Measurements from ENCODE around the gene SSU72. TPM values are rescaled to one million over a fixed set of nuclear protein-coding genes. Genes with fewer than 3 reads are reported as not detected.

Gene SSU72
- total RNA-seq, 1 experiment from 2014 or later: 145 TPM

DNA sequence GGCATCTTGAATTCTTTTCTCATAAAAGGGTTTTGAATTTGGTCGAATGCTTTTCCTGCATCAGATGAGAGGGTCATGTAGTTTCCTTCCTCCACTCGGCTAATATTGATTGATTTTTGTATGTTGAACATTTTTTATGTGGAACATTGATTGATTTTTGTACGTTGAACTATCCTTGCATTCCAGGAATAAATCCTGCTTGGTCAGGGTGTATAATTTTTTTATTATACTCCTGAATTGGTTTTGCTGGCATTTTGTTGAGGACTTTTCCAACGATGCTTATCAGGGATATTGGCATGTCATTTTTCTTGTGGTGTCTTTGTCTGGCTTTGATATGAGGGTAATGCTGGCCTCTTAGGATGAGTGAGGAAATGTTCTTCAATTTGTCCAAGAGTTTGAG is 42.7 kb downstream of the SSU72 start:
- no TSS peak for BruUV-seq (replicated peaks)
- DNase-seq: no peak

DNA sequence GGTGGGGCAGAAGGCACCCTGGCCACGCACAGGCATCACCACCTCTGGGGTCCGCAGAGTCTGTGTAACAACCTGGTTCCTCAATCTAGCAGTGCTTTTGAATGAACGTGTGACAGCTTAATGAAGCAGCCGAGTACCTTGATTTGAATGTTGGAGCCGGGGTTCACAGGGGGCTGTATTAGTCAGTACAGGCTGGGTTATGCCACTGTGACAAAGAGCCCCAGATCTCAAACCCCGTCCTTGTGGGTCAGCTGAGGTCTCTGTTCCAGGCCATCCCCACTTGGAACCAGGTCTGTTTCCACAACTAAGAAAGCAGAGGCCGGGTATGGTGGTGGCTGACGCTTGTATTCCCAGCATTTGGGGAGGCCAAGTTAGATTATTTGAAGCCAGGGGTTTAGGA is 44.7 kb downstream of the SSU72 start:
- H3K4me3 ChIP-seq: no peak overlapping the region
- no peak for TF ChIP-seq EZH2 (IDR thresholded peaks at IDR 0.05; ENCODE audit: low read depth)
- TF ChIP-seq, protein P1, sequence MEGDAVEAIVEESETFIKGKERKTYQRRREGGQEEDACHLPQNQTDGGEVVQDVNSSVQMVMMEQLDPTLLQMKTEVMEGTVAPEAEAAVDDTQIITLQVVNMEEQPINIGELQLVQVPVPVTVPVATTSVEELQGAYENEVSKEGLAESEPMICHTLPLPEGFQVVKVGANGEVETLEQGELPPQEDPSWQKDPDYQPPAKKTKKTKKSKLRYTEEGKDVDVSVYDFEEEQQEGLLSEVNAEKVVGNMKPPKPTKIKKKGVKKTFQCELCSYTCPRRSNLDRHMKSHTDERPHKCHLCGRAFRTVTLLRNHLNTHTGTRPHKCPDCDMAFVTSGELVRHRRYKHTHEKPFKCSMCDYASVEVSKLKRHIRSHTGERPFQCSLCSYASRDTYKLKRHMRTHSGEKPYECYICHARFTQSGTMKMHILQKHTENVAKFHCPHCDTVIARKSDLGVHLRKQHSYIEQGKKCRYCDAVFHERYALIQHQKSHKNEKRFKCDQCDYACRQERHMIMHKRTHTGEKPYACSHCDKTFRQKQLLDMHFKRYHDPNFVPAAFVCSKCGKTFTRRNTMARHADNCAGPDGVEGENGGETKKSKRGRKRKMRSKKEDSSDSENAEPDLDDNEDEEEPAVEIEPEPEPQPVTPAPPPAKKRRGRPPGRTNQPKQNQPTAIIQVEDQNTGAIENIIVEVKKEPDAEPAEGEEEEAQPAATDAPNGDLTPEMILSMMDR (conservative IDR thresholded peaks at IDR 0.05): no peak
- no peak overlapping the region for H2AFZ ChIP-seq
- no peak overlapping the region for H3K4me2 ChIP-seq
- H3K79me2 ChIP-seq (ENCODE audit: low read depth): no peaks in the 10 kb centered on the region
- no peaks in the 10 kb centered on the region for H3K9me2 ChIP-seq (ENCODE audit: insufficient read depth)
- DNase-seq: no peak
- H3K4me1 ChIP-seq (replicated peaks; ENCODE audit: insufficient read depth): no peaks in the 10 kb centered on the region
- POLR2A ChIA-PET (ENCODE audit: unreplicated experiment): no interaction called here
- no peaks in the 10 kb centered on the region for H3K36me3 ChIP-seq (ENCODE audit: low read depth)
- H3K9me3 ChIP-seq (ENCODE audit: insufficient read depth, low read depth): no peaks in the 10 kb centered on the region
- H3K27ac ChIP-seq: no peak overlapping the region
- H3K27me3 ChIP-seq (ENCODE audit: insufficient read depth, low read depth): no peaks in the 10 kb centered on the region
- no peaks in the 10 kb centered on the region for H4K20me1 ChIP-seq (ENCODE audit: insufficient read depth)
- CTCF ChIA-PET: no interaction called here
- H3F3A ChIP-seq (ENCODE audit: insufficient read depth, low read depth): peaks cover 15% of the 10 kb centered on the region; the same call in 1 of the 2 replicates
- intact Hi-C loops (cut with micrococcal nuclease; ENCODE audit: unreplicated experiment): no loop called here
- no TSS peak for BruUV-seq (replicated peaks)

More for the DNA sequence above, 42.7 kb downstream of the SSU72 start:
- Histone ChIP-seq H3K36me3 (ENCODE audit: low read depth) (no peaks in the 10 kb centered on the region), H3K4me3 (no peak overlapping the region), H3K79me2 (ENCODE audit: low read depth) (no peaks in the 10 kb centered on the region), H4K20me1 (ENCODE audit: insufficient read depth) (0 out of 2 replicates have a peak, but pooled peaks cover 2% of the 10 kb centered on the region), H3K4me2 (no peak overlapping the region), H3K4me1 (replicated peaks; ENCODE audit: insufficient read depth) (no peaks in the 10 kb centered on the region), H3K9me2 (ENCODE audit: insufficient read depth) (no peaks in the 10 kb centered on the region), H3F3A (ENCODE audit: insufficient read depth, low read depth) (peaks cover 15% of the 10 kb centered on the region; the same call in 1 of the 2 replicates), H2AFZ (no peak overlapping the region), H3K27ac (no peak overlapping the region), H3K27me3 (ENCODE audit: insufficient read depth, low read depth) (no peaks in the 10 kb centered on the region), H3K9me3 (ENCODE audit: insufficient read depth, low read depth) (no peaks in the 10 kb centered on the region)
- TF ChIP-seq EZH2 (IDR thresholded peaks at IDR 0.05; ENCODE audit: low read depth): no peak
- TF ChIP-seq, protein P1 (conservative IDR thresholded peaks at IDR 0.05): no peak
- ChIA-PET POLR2A (ENCODE audit: unreplicated experiment) (no interaction called here), CTCF (no interaction called here)
- intact Hi-C loops (cut with micrococcal nuclease; ENCODE audit: unreplicated experiment): no loop called here

DNA sequence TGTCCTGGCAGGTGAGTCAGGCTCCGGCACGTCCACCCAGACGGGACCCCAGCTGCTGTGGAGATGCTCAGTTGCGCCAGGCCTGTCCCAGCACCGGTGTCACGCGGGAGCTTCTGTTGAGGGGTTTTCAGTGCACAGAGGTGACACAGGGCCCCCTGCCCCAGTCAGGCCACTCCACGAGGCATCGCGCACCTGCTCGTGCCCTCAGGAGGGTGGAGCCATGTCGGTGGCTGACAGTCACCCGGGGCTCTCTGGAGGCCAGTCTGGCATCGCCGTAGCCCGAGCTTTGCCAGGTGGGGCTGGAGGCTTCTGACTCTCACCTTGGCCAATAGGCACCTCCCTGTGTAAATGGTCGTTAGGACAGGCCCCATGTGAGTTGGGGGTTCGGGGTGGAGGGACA is 45.3 kb downstream of the SSU72 start:
- H2AFZ ChIP-seq: no peak overlapping the region
- H3K4me1 ChIP-seq (replicated peaks; ENCODE audit: insufficient read depth): no peaks in the 10 kb centered on the region
- TF ChIP-seq EZH2 (IDR thresholded peaks at IDR 0.05; ENCODE audit: low read depth): no peak
- TF ChIP-seq, protein P1 (conservative IDR thresholded peaks at IDR 0.05): no peak
- no peak overlapping the region for H3K4me3 ChIP-seq
- peaks cover 15% of the 10 kb centered on the region; the same call in 1 of the 2 replicates for H3F3A ChIP-seq (ENCODE audit: insufficient read depth, low read depth)
- CTCF ChIA-PET: no interaction called here
- no TSS peak for BruUV-seq (replicated peaks)
- DNase-seq: no peak
- H3K9me3 ChIP-seq (ENCODE audit: insufficient read depth, low read depth): no peaks in the 10 kb centered on the region
- H3K4me2 ChIP-seq: no peak overlapping the region
- no peaks in the 10 kb centered on the region for H4K20me1 ChIP-seq (ENCODE audit: insufficient read depth)
- no peaks in the 10 kb centered on the region for H3K9me2 ChIP-seq (ENCODE audit: insufficient read depth)
- POLR2A ChIA-PET (ENCODE audit: unreplicated experiment): no interaction called here
- intact Hi-C loops (cut with micrococcal nuclease; ENCODE audit: unreplicated experiment): no loop called here
- no peak overlapping the region for H3K27ac ChIP-seq
- no peaks in the 10 kb centered on the region for H3K27me3 ChIP-seq (ENCODE audit: insufficient read depth, low read depth)
- no peaks in the 10 kb centered on the region for H3K79me2 ChIP-seq (ENCODE audit: low read depth)
- H3K36me3 ChIP-seq (ENCODE audit: low read depth): no peaks in the 10 kb centered on the region
